GM12878 (cell line): ENCODE results near the gene IL17F. TPM values are rescaled to one million over a fixed set of nuclear protein-coding genes. Genes with fewer than 3 reads are reported as not detected.

Source experiments
- ATAC-seq: fragments of 200-7000 bp; cut with Tn5 transposase; 3 replicates; pipeline ENCODE4 v1.9.1; 2020; ENCODE audit warnings: mild to moderate bottlenecking, moderate library complexity
- BruUV-seq: library from RNA; stranded (reverse); fragments of 400-500 nt; replicated peaks from 2 replicates; lab custom pipeline; 2021; lab: Mats Ljungman, UMichigan
- CTCF ChIA-PET: fragments of 300-600 bp; sonication (Branson Sonifier 250); formaldehyde crosslinking; extraction: SDS; loops from one replicate; lab custom pipeline; 2021; ENCODE audit warnings: inconsistent platforms; lab: Yijun Ruan, JAX
- POLR2A ChIA-PET: fragments of 350-600 bp; formaldehyde crosslinking; extraction: SDS; loops from one replicate; lab custom pipeline; 2021; ENCODE audit warnings: inconsistent platforms; lab: Charles Lee
- RAD21 ChIA-PET: fragments of 300-600 bp; sonication (Branson Sonifier 250); formaldehyde crosslinking; loops from one replicate; lab custom pipeline; 2023; ENCODE audit warnings: antibody characterized with exemption; ENCODE audit not compliant: unreplicated experiment; lab: Charles Lee
- SMC1A ChIA-PET: fragments of 300-600 bp; sonication (Branson Sonifier 250); formaldehyde crosslinking; loops from one replicate; lab custom pipeline; 2023; ENCODE audit not compliant: unreplicated experiment, uncharacterized antibody; lab: Charles Lee
- DNase-seq: peaks from one replicate; pipeline ENCODE4 v3.0.0-alpha.2; 2011; ENCODE audit warnings: low read depth, low spot score
- FAIRE-seq: peaks from 3 replicates; lab custom pipeline; 2011; peaks lifted over from hg19 to GRCh38; lab: Jason Lieb, UNC
- H2AFZ ChIP-seq: 2 replicates; pipeline ENCODE4 v1.6.0; 2011; ENCODE audit warnings: low read depth, low read length, control low read depth; ENCODE audit not compliant: control insufficient read depth
- H3K27ac ChIP-seq: 2 replicates; pipeline ENCODE4 v1.5.1; 2011; ENCODE audit warnings: control low read depth; ENCODE audit not compliant: control insufficient read depth, insufficient read depth
- H3K27me3 ChIP-seq, 2 experiments: replicated peaks in 1 of 2; 2 replicates each; pipeline versions ENCODE4 v1.6.0 to v1.6.1; 2011; ENCODE audit warnings: low read length in 1 of 2; ENCODE audit not compliant: control insufficient read depth in 2 of 2, insufficient read depth in 2 of 2
- H3K36me3 ChIP-seq, 2 experiments: 2 replicates each; pipeline ENCODE4 v1.5.1; 2011; ENCODE audit warnings: low read length in 1 of 2; ENCODE audit not compliant: control insufficient read depth in 2 of 2, insufficient read depth in 2 of 2
- H3K4me1 ChIP-seq: 2 replicates; pipeline ENCODE4 v1.6.1; 2011; ENCODE audit warnings: mild to moderate bottlenecking, low read length, moderate library complexity, mixed read lengths; ENCODE audit not compliant: control insufficient read depth, insufficient read depth
- H3K4me2 ChIP-seq: 2 replicates; pipeline ENCODE4 v1.6.0; 2011; ENCODE audit warnings: control low read depth; ENCODE audit not compliant: control insufficient read depth, insufficient read depth
- H3K4me3 ChIP-seq: fragments of 200-600 bp; sonication (generic); 2 replicates; pipeline ENCODE4 v1.5.1; 2016
- H3K79me2 ChIP-seq: 2 replicates; pipeline ENCODE4 v1.6.0; 2011; ENCODE audit warnings: low read length; ENCODE audit not compliant: control insufficient read depth, insufficient read depth
- H3K9ac ChIP-seq: 2 replicates; pipeline ENCODE4 v1.8.0; 2011; ENCODE audit warnings: low read length, control low read depth, mixed read lengths; ENCODE audit not compliant: control insufficient read depth, insufficient read depth
- H3K9me3 ChIP-seq: replicated peaks from 3 replicates; pipeline ENCODE4 v1.5.1; 2011; ENCODE audit warnings: mild to moderate bottlenecking, low read length; ENCODE audit not compliant: control insufficient read depth, insufficient read depth
- H4K20me1 ChIP-seq: 2 replicates; pipeline ENCODE4 v1.6.0; 2011; ENCODE audit not compliant: control insufficient read depth, insufficient read depth
- BACH1 ChIP-seq: fragments of 450-650 bp; IDR thresholded peaks from 2 replicates; pipeline ENCODE4 v1.6.1; 2017; ENCODE audit warnings: mild to moderate bottlenecking, borderline replicate concordance
- GATAD2B ChIP-seq: fragments of 450-650 bp; conservative IDR thresholded peaks from 2 replicates; pipeline ENCODE4 v1.6.1; 2017; ENCODE audit warnings: low read depth, mild to moderate bottlenecking, moderate library complexity
- KLF5 ChIP-seq: fragments of 450-650 bp; IDR thresholded peaks from 2 replicates; pipeline ENCODE4 v1.6.1; 2014; ENCODE audit warnings: mild to moderate bottlenecking; ENCODE audit not compliant: partially characterized antibody
- NR2C1 ChIP-seq: fragments of 450-650 bp; IDR thresholded peaks from 2 replicates; pipeline ENCODE4 v1.6.1; 2017; ENCODE audit warnings: antibody characterized with exemption, mild to moderate bottlenecking, moderate library complexity
- RBBP5 ChIP-seq: fragments of 200-600 bp; sonication (generic); conservative IDR thresholded peaks from 2 replicates; pipeline ENCODE4 v1.6.1; 2016
- RCOR1 ChIP-seq: conservative IDR thresholded peaks from 2 replicates; pipeline ENCODE4 v1.6.1; 2012; ENCODE audit warnings: low read depth, low read length, improper control_type of control experiment
- SIX5 ChIP-seq: IDR thresholded peaks from 2 replicates; pipeline ENCODE4 v1.6.1; 2011; ENCODE audit warnings: mild to moderate bottlenecking, low read depth, low read length, moderate library complexity; ENCODE audit not compliant: severe bottlenecking
- SMAD5 ChIP-seq: IDR thresholded peaks from 2 replicates; pipeline ENCODE4 v1.6.1; 2016; ENCODE audit warnings: antibody characterized with exemption, low read depth
- STAT3 ChIP-seq: IDR thresholded peaks from 2 replicates; pipeline ENCODE4 v1.6.1; 2011; ENCODE audit warnings: low read depth, low read length, improper control_type of control experiment
- TCF3 ChIP-seq: IDR thresholded peaks from 2 replicates; pipeline ENCODE4 v1.6.1; 2012; ENCODE audit warnings: low read depth, mild to moderate bottlenecking, low read length, borderline replicate concordance; ENCODE audit not compliant: insufficient read depth
- USF2 ChIP-seq: IDR thresholded peaks from 2 replicates; pipeline ENCODE4 v1.6.1; 2011; ENCODE audit warnings: low read depth, low read length, improper control_type of control experiment, borderline replicate concordance
- ZBTB4 ChIP-seq: fragments of 450-650 bp; formaldehyde crosslinking; IDR thresholded peaks from 2 replicates; pipeline ENCODE4 v1.4.0; 2022; ENCODE audit warnings: mild to moderate bottlenecking, moderate library complexity
- WGBS: methylation state at CpG from one replicate; pipeline ENCODE4 v1.1.6; 2016; ENCODE audit warnings: low lambda C conversion rate; ENCODE audit not compliant: insufficient replicate concordance, insufficient coverage; ENCODE audit errors: missing lambda C conversion rate; 5-methylcytosine and 5-hydroxymethylcytosine counted together
- in situ Hi-C: fragments of 300-500 bp; cut with MboI; formaldehyde crosslinking; loops from 9 replicates; pipeline ENCODE4 v1.14.3; 2018; ENCODE audit warnings: mixed read lengths
- intact Hi-C: fragments of 100-400 bp; cut with micrococcal nuclease; formaldehyde crosslinking; loops from one replicate; pipeline ENCODE4 v1.14.2; 2022; ENCODE audit not compliant: unreplicated experiment
- polyA plus RNA-seq, 11 experiments: library from polyadenylated mRNA; depleted of rRNA in 4 of 11; unstranded in 6 of 11; stranded (reverse) in 5 of 11; fragments of >200 nt; fragmentation: Nextera tagmentation in 4 of 11; fragmentation: Illumina TruSeq in 1 of 11; extraction: Ambion mirVana in 4 of 11; extraction: Trizol in 1 of 11; gene quantifications; 1 replicate in 1 of 11; 2 replicates in 10 of 11; pipeline versions ENCODE4 v1.2.1 to v1.2.3, GENCODE V29; 2011 to 2016; ENCODE audit warnings: inconsistent platforms in 2 of 11, missing spikeins in 2 of 11, low read depth in 1 of 11
- total RNA-seq, 4 experiments: library from RNA; depleted of rRNA in 3 of 4; stranded (reverse); fragments of >200 nt in 3 of 4; fragmentation: Illumina TruSeq in 1 of 4; extraction: Trizol in 1 of 4; gene quantifications; 2 replicates each; pipeline versions ENCODE4 v1.2.1 to v1.2.3, GENCODE V29; 2013 to 2021

The IL17F gene
- total and polyA plus RNA-seq, 10 of the 15 experiments (the other 5 are each of a cell fraction or from before 2014, with no cell fraction given) = 0.20 TPM; not detected in 9

- no peaks in the 10 kb centered on the region for H3K9me3 ChIP-seq
- peak overlapping the region; percentile 81 for H3K27ac ChIP-seq
- SMC1A ChIA-PET = interaction anchor here (0.6 to 12.1 kb wide), 22 partner anchors 9 to 711 kb away, joined by 3 to 358 read pairs (median 11); partner anchors contain the start of genes EFHC1, GSTA4 and PAQR8
- H3K4me2 ChIP-seq = peak overlapping the region; percentile 80
- BruUV-seq = TSS peak; percentile 69
- peak overlapping the region; percentile 83 for H3K9ac ChIP-seq
- POLR2A ChIA-PET = interaction anchor here (1.3 to 5.5 kb wide), 8 partner anchors 20 to 136 kb away, joined by 3 to 79 read pairs (median 16); partner anchors contain the start of genes EFHC1 and PAQR8
- peak; percentile 30 for ATAC-seq
- CTCF ChIA-PET = interaction anchor here (1.0 to 14.5 kb wide), 16 partner anchors 9 to 384 kb away, joined by 3 to 441 read pairs (median 18); partner anchors contain the start of gene PAQR8
- H3K36me3 ChIP-seq = peaks cover 12 to 23% of the 10 kb centered on the region in 2 experiments
- H3K79me2 ChIP-seq = peaks cover 52% of the 10 kb centered on the region
- H4K20me1 ChIP-seq = no peaks in the 10 kb centered on the region
- H3K4me3 ChIP-seq = peak overlapping the region; percentile 79
- RAD21 ChIA-PET = interaction anchor here (1.0 to 9.0 kb wide), 11 partner anchors 16 to 379 kb away, joined by 3 to 224 read pairs (median 28); partner anchors contain the start of genes EFHC1 and PAQR8
- TF ChIP-seq SMAD5 (0 out of 2 replicates have a peak, but pooled peaks have one; percentile 1), RCOR1 (no peak), TCF3 (no peak), NR2C1 (no peak), RBBP5 (no peak)
- intact Hi-C loops = loop anchor here (1.0 to 10.0 kb wide), 7 partner anchors 23 to 711 kb away; partner anchors contain the start of genes GSTA4 and PAQR8
- peaks cover 8% of the 10 kb centered on the region; the same call in 1 of the 2 replicates for H3K4me1 ChIP-seq
- peak overlapping the region; percentile 74 for H2AFZ ChIP-seq
- WGBS = 1% methylated on average over 14 of the region's 14 CpGs
- no peak for FAIRE-seq
- H3K27me3 ChIP-seq = no peaks in the 10 kb centered on the region
- in situ Hi-C loops = loop anchor here (10.0 kb wide), 1 partner anchor 291 kb away; the partner anchor contains the start of gene TRAM2
- no peak for DNase-seq
These were observed 39.8 kb upstream of the IL17F start for GRCh38 chr6:52284131-52284459.

GRCh38 chr6:52283111-52283510, 38.8 kb upstream of the IL17F start:
- no peak for TF ChIP-seq KLF5
- TF ChIP-seq ZBTB4 = no peak
- TF ChIP-seq STAT3 = no peak
- TF ChIP-seq USF2 = no peak
- TF ChIP-seq SIX5 = no peak
- no peak for TF ChIP-seq BACH1
- TF ChIP-seq RBBP5 = no peak
- no peak for TF ChIP-seq GATAD2B
- Histone ChIP-seq H3K9me3 (no peaks in the 10 kb centered on the region), H3K27ac (peak overlapping the region; percentile 38), H2AFZ (no peak overlapping the region), H3K4me3 (peak overlapping the region; percentile 79), H3K4me1 (peaks cover 6% of the 10 kb centered on the region; the same call in 1 of the 2 replicates), H3K79me2 (peaks cover 59% of the 10 kb centered on the region), H3K36me3 (peaks cover 14 to 31% of the 10 kb centered on the region in 2 experiments), H4K20me1 (no peaks in the 10 kb centered on the region), H3K4me2 (peak overlapping the region; percentile 80), H3K27me3 (no peaks in the 10 kb centered on the region), H3K9ac (peak overlapping the region; percentile 83)
- FAIRE-seq (no peak), ATAC-seq (no peak), DNase-seq (no peak)
- intact Hi-C loops (loop anchor here (5.0 to 10.0 kb wide), 3 partner anchors 214 to 712 kb away; partner anchors contain the start of gene GSTA4), in situ Hi-C loops (loop anchor here (10.0 kb wide), 1 partner anchor 292 kb away; the partner anchor contains the start of gene TRAM2)
- ChIA-PET SMC1A (interaction anchor here (0.7 to 12.1 kb wide), 28 partner anchors 8 to 382 kb away, joined by 3 to 358 read pairs (median 4); partner anchors contain the start of gene PAQR8), RAD21 (interaction anchor here (1.0 to 9.0 kb wide), 11 partner anchors 14 to 380 kb away, joined by 3 to 224 read pairs (median 4); partner anchors contain the start of genes EFHC1 and PAQR8), POLR2A (interaction anchor here (0.6 to 5.5 kb wide), 16 partner anchors 11 to 1521 kb away, joined by 3 to 79 read pairs (median 4); partner anchors contain the start of genes EFHC1 and PAQR8), CTCF (interaction anchor here (0.6 to 14.5 kb wide), 20 partner anchors 9 to 385 kb away, joined by 3 to 441 read pairs (median 5); partner anchors contain the start of gene PAQR8)
- WGBS = 8% methylated on average over 6 of the region's 6 CpGs
- no TSS peak for BruUV-seq
